WERI-Rb-1 (cell line): ENCODE measurements around the gene GOLGA6L9.
A peak's percentile ranks its signal among the peaks of the same experiment; 100 is the strongest.
"Not testable (repeated sequence)": the region's sequence is repeated elsewhere in the genome, so short reads cannot be mapped to it uniquely, and the experiment has no call there.

Experiments used
- DNase-seq: peaks from one replicate; pipeline ENCODE4 v3.0.0-alpha.2; 2020
- H3K27ac ChIP-seq: fragments of 250-450 bp; sonication (Bioruptor Pico); 2 replicates; pipeline ENCODE4 v1.5.1; 2020; ENCODE audit warnings: mild to moderate bottlenecking, moderate library complexity
- H3K27me3 ChIP-seq: fragments of 250-450 bp; sonication (Bioruptor Pico); 2 replicates; pipeline ENCODE4 v1.5.1; 2021; ENCODE audit warnings: mild to moderate bottlenecking, low read depth, moderate library complexity; ENCODE audit not compliant: insufficient read depth, severe bottlenecking
- H3K36me3 ChIP-seq: fragments of 250-450 bp; sonication (Bioruptor Pico); 2 replicates; pipeline ENCODE4 v1.5.1; 2020; ENCODE audit warnings: mild to moderate bottlenecking, moderate library complexity
- H3K4me3 ChIP-seq: 2 replicates; pipeline ENCODE4 v1.5.1; 2011; ENCODE audit warnings: low read depth, mild to moderate bottlenecking, control low read depth, low read length
- H3K9me3 ChIP-seq: fragments of 250-450 bp; sonication (Bioruptor Pico); 2 replicates; pipeline ENCODE4 v1.5.1; 2021; ENCODE audit warnings: mild to moderate bottlenecking, moderate library complexity; ENCODE audit not compliant: severe bottlenecking
- CTCF ChIP-seq: IDR thresholded peaks from 2 replicates; pipeline ENCODE4 v1.5.1; 2011; ENCODE audit warnings: low read depth, mild to moderate bottlenecking, control low read depth, inconsistent platforms, low read length

GOLGA6L9 gene

GRCh38 chr15:82429693-82430092 is at the start of gene GOLGA6L9:
Gene GOLGA6L9 (plus strand): TSS chr15:82429816. CDS start chr15:82430080, 264 bp downstream.
- not testable (repeated sequence) for H3K36me3 ChIP-seq, H3K4me3 ChIP-seq, H3K27ac ChIP-seq, H3K27me3 ChIP-seq, H3K9me3 ChIP-seq
- DNase-seq = peak; percentile 7

GRCh38 chr15:82381330-82381955 is 48.2 kb upstream of the GOLGA6L9 start:
- not testable (repeated sequence) for H3K27me3 ChIP-seq, H3K4me3 ChIP-seq, H3K27ac ChIP-seq, H3K9me3 ChIP-seq, H3K36me3 ChIP-seq, DNase-seq

GRCh38 chr15:82387209-82387608 is 42.4 kb upstream of the GOLGA6L9 start:
- not testable (repeated sequence) for H3K9me3 ChIP-seq

GRCh38 chr15:82390152-82390551 is 39.5 kb upstream of the GOLGA6L9 start:
- not testable (repeated sequence) for H3K27me3 ChIP-seq, H3K36me3 ChIP-seq, H3K4me3 ChIP-seq, H3K27ac ChIP-seq, DNase-seq, H3K9me3 ChIP-seq

More at GRCh38 chr15:82387209-82387608, 42.4 kb upstream of the GOLGA6L9 start:
- not testable (repeated sequence) for H3K27me3 ChIP-seq, DNase-seq, H3K27ac ChIP-seq, H3K36me3 ChIP-seq, H3K4me3 ChIP-seq

GRCh38 chr15:82392077-82392476 is 37.5 kb upstream of the GOLGA6L9 start:
- H3K9me3 ChIP-seq, H3K27ac ChIP-seq, H3K27me3 ChIP-seq, DNase-seq, H3K4me3 ChIP-seq, H3K36me3 ChIP-seq: not testable (repeated sequence)

- no peaks in the 10 kb centered on the region for H3K27me3 ChIP-seq
- TF ChIP-seq CTCF = no peak
- H3K9me3 ChIP-seq = no peaks in the 10 kb centered on the region
- no peak overlapping the region for H3K27ac ChIP-seq
- DNase-seq = no peak
- H3K36me3 ChIP-seq = no peaks in the 10 kb centered on the region
- H3K4me3 ChIP-seq = no peak overlapping the region
Measured at GRCh38 chr15:82393671-82394070, 35.9 kb upstream of the GOLGA6L9 start.

- H3K4me3 ChIP-seq, H3K27me3 ChIP-seq, H3K9me3 ChIP-seq, H3K27ac ChIP-seq, DNase-seq, H3K36me3 ChIP-seq: not testable (repeated sequence)
Measured at GRCh38 chr15:82395788-82396187, 33.8 kb upstream of the GOLGA6L9 start.

- H3K4me3 ChIP-seq = no peak overlapping the region
Measured at GRCh38 chr15:82397817-82398216, 31.8 kb upstream of the GOLGA6L9 start.

More at GRCh38 chr15:82397817-82398216, 31.8 kb upstream of the GOLGA6L9 start:
- no peaks in the 10 kb centered on the region for H3K27me3 ChIP-seq
- H3K36me3 ChIP-seq = no peaks in the 10 kb centered on the region
- DNase-seq = no peak
- no peak for TF ChIP-seq CTCF
- H3K9me3 ChIP-seq = no peaks in the 10 kb centered on the region
- no peak overlapping the region for H3K27ac ChIP-seq
